Measurements from ENCODE around the gene SFMBT1. TPM values are rescaled to one million over a fixed set of nuclear protein-coding genes. Genes with fewer than 3 reads are reported as not detected.

The SFMBT1 gene
- polyA plus RNA-seq, 3 donors = 0.61 to 2.7 (median 0.91) TPM

- Histone ChIP-seq H3K36me3 (replicated peaks in 1 of 2; ENCODE audit: control insufficient read depth in 1 of 2, insufficient read depth in 2 of 2, low read length in 2 of 2) (peaks cover 3 to 29% of the 10 kb centered on the region in 2 donors), H4K20me1 (ENCODE audit: insufficient read depth, low read length) (peaks cover 58% of the 10 kb centered on the region), H3K4me3 (replicated peaks in 1 of 3; ENCODE audit: low read depth in 2 of 3, low read length in 3 of 3) (peak overlapping the region in 1 of 3 experiments; percentile 50), H3K9me3 (replicated peaks in 1 of 2; ENCODE audit: control insufficient read depth in 1 of 2, insufficient read depth in 1 of 2, low read length in 2 of 2) (no peaks in the 10 kb centered on the region), H3K27ac (ENCODE audit: low read depth in 1 of 2, low read length in 2 of 2) (peak overlapping the region; percentile 91), H3K4me2 (replicated peaks; ENCODE audit: extremely low read depth, low read length, poor library complexity, severe bottlenecking) (peak overlapping the region; percentile 58), H3K79me2 (ENCODE audit: insufficient read depth, low read length) (peaks cover 91% of the 10 kb centered on the region), H2AFZ (ENCODE audit: insufficient read depth, low read depth, low read length, poor library complexity, severe bottlenecking) (peak overlapping the region; percentile 5), H3K4me1 (ENCODE audit: control insufficient read depth in 1 of 2, insufficient read depth in 2 of 2, low read length in 2 of 2) (peaks cover 55 to 60% of the 10 kb centered on the region in 2 donors), H3K27me3 (ENCODE audit: control insufficient read depth in 2 of 2, insufficient read depth in 2 of 2, low read length in 2 of 2) (no peaks in the 10 kb centered on the region), H3K9ac (ENCODE audit: insufficient read depth, low read length, poor library complexity, severe bottlenecking) (peak overlapping the region; percentile 57)
- 93% methylated on average over 3 of the region's 9 CpGs for WGBS (ENCODE audit: insufficient coverage)
- Mint-ChIP-seq H3K36me3 (peaks cover 32 to 52% of the 10 kb centered on the region in 2 donors), H3K9me3 (no peaks in the 10 kb centered on the region), H3K4me1 (peaks cover 59% of the 10 kb centered on the region), H3K27me3 (ENCODE audit: low read depth in 3 of 3) (peaks cover 0 to 2% (median 0%) of the 10 kb centered on the region in 3 donors), H3K27ac (peak overlapping the region; percentile 82 to 97 (median 93)), H3K4me3 (no peak overlapping the region)
- intact Hi-C loops (cut with micrococcal nuclease) = loop anchor here in 1 of 2 donors (10.0 kb wide), 1 partner anchor 364 kb away; the partner anchor contains the start of gene TKT
- no peak for TF ChIP-seq CTCF (IDR thresholded peaks at IDR 0.05)
- no peak for DNase-seq
Measured at GRCh38 chr3:52891164-52891563, 154.7 kb downstream of the SFMBT1 start.

- no peak overlapping the region for H3K9ac ChIP-seq (ENCODE audit: insufficient read depth, low read length, poor library complexity, severe bottlenecking)
- intact Hi-C loops (cut with micrococcal nuclease) = loop anchor here in 1 of 2 donors (10.0 kb wide), 1 partner anchor 364 kb away; the partner anchor contains the start of gene TKT
Measured at GRCh38 chr3:52890735-52891134, 155.1 kb downstream of the SFMBT1 start.

More at GRCh38 chr3:52890735-52891134, 155.1 kb downstream of the SFMBT1 start:
- no peak overlapping the region for H3K4me3 ChIP-seq (replicated peaks in 1 of 3; ENCODE audit: low read depth in 2 of 3, low read length in 3 of 3)
- Mint-ChIP-seq H3K4me1 (peaks cover 55% of the 10 kb centered on the region), H3K36me3 (peaks cover 36 to 57% of the 10 kb centered on the region in 2 donors), H3K4me3 (no peak overlapping the region), H3K9me3 (peaks cover 0 to 3% (median under 1%) of the 10 kb centered on the region in 7 donors), H3K27me3 (ENCODE audit: low read depth in 3 of 3) (peaks cover 0 to 2% (median 0%) of the 10 kb centered on the region in 3 donors), H3K27ac (peak overlapping the region; percentile 82 to 97 (median 93))
- peaks cover 50 to 56% of the 10 kb centered on the region in 2 donors for H3K4me1 ChIP-seq (ENCODE audit: control insufficient read depth in 1 of 2, insufficient read depth in 2 of 2, low read length in 2 of 2)
- peaks cover 91% of the 10 kb centered on the region for H3K79me2 ChIP-seq (ENCODE audit: insufficient read depth, low read length)
- H3K36me3 ChIP-seq (replicated peaks in 1 of 2; ENCODE audit: control insufficient read depth in 1 of 2, insufficient read depth in 2 of 2, low read length in 2 of 2) = peaks cover 5 to 33% of the 10 kb centered on the region in 2 donors
- TF ChIP-seq CTCF (IDR thresholded peaks at IDR 0.05) = no peak
- H3K4me2 ChIP-seq (replicated peaks; ENCODE audit: extremely low read depth, low read length, poor library complexity, severe bottlenecking) = no peak overlapping the region
- peak overlapping the region; percentile 91 for H3K27ac ChIP-seq (ENCODE audit: low read depth in 1 of 2, low read length in 2 of 2)
- H4K20me1 ChIP-seq (ENCODE audit: insufficient read depth, low read length) = peaks cover 62% of the 10 kb centered on the region
- no CpG with 5 or more reads among the region's 5 CpGs for WGBS (ENCODE audit: insufficient coverage)
- DNase-seq = peak; percentile 35 to 59 (median 41)
- H3K27me3 ChIP-seq (ENCODE audit: control insufficient read depth in 2 of 2, insufficient read depth in 2 of 2, low read length in 2 of 2) = no peaks in the 10 kb centered on the region
- H2AFZ ChIP-seq (ENCODE audit: insufficient read depth, low read depth, low read length, poor library complexity, severe bottlenecking) = no peak overlapping the region
- no peaks in the 10 kb centered on the region for H3K9me3 ChIP-seq (replicated peaks in 1 of 2; ENCODE audit: control insufficient read depth in 1 of 2, insufficient read depth in 1 of 2, low read length in 2 of 2)
